Peyer's patch (tissue), 4 donors: ENCODE results near the gene CMAS. TPM values are rescaled to one million over a fixed set of nuclear protein-coding genes. Genes with fewer than 3 reads are reported as not detected.
"Not testable (repeated sequence)": the region's sequence is repeated elsewhere in the genome, so short reads cannot be mapped to it uniquely, and the experiment has no call there.

ENCODE experiments used
- DNase-seq, 3 donors: peaks; one replicate each; pipeline ENCODE4 v3.0.0-alpha.2; 2017 to 2019
- H3K27ac ChIP-seq, 4 donors: fragments of 200-600 bp; sonication (generic); one replicate each; pipeline ENCODE4 v1.5.1; 2016 to 2019
- H3K27me3 ChIP-seq, 2 donors: fragments of 200-600 bp; sonication (generic); one replicate each; pipeline ENCODE4 v1.5.1; 2019
- H3K36me3 ChIP-seq, 3 donors: fragments of 200-600 bp; sonication (generic); one replicate each; pipeline ENCODE4 v1.5.1; 2016 to 2019
- H3K4me1 ChIP-seq, 4 donors: fragments of 200-600 bp; sonication (generic); one replicate each; pipeline ENCODE4 v1.5.1; 2016 to 2019
- H3K4me3 ChIP-seq, 4 donors: fragments of 200-600 bp; sonication (generic); 1 replicate in 3 of 4; 2 replicates in 1 of 4; pipeline ENCODE4 v1.5.1; 2016 to 2019; ENCODE audit warnings: mild to moderate bottlenecking in 1 of 4
- H3K9me3 ChIP-seq, 4 donors: fragments of 200-600 bp; sonication (generic); one replicate each; pipeline ENCODE4 v1.5.1; 2016 to 2019; ENCODE audit warnings: mild to moderate bottlenecking in 1 of 4
- POLR2A ChIP-seq, 2 donors: fragments of 450-650 bp; IDR thresholded peaks; one replicate each; pipeline ENCODE4 v1.5.1; 2017; ENCODE audit warnings: antibody characterized with exemption in 2 of 2, mild to moderate bottlenecking in 2 of 2, moderate library complexity in 2 of 2
- total RNA-seq, 4 donors: library from RNA; depleted of rRNA; stranded (reverse); fragments of >200 nt; gene quantifications; one replicate each; pipeline ENCODE4 v1.1.0, GENCODE V29; 2016
- TF ChIP-seq, protein P1 (sequence below), 6 experiments: fragments of 450-650 bp in 4 of 6; fragments of 200-600 bp in 2 of 6; sonication (generic) in 1 of 6; IDR thresholded peaks; one replicate each; pipeline ENCODE4 v1.5.1; 2017 to 2019; ENCODE audit warnings: antibody characterized with exemption in 6 of 6, mild to moderate bottlenecking in 3 of 6, moderate library complexity in 1 of 6

CMAS gene
- total RNA-seq, 4 donors from 2014 or later, result 41.3 to 112 (median 94.3) TPM

DNA sequence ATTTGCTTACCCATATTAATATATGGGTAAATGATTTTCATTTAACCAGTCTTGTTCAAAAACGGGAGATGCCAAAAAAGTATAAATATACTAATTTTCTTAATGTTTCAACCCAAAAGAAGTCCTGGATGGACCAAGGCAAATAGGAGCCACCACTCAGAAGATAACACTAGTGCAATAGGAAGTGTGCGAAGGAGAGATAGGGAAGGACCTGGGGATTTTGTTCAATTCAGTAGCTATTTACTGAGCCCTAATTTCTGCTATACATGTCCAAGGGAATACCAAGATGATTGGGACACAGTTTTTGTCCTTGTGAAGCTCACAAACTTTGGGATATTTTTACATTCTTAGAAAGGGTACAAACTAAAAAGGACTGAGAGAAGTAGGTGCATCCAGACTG lies 1.5 kb downstream of the CMAS start:
- Histone ChIP-seq H3K4me3 (peak overlapping the region in 3 of 4 donors; percentile 91 to 99 (median 92)), H3K4me1 (peaks cover 0 to 36% (median 0%) of the 10 kb centered on the region in 4 donors), H3K27ac (peak overlapping the region in 3 of 4 donors; percentile 5 to 97 (median 95))

DNA sequence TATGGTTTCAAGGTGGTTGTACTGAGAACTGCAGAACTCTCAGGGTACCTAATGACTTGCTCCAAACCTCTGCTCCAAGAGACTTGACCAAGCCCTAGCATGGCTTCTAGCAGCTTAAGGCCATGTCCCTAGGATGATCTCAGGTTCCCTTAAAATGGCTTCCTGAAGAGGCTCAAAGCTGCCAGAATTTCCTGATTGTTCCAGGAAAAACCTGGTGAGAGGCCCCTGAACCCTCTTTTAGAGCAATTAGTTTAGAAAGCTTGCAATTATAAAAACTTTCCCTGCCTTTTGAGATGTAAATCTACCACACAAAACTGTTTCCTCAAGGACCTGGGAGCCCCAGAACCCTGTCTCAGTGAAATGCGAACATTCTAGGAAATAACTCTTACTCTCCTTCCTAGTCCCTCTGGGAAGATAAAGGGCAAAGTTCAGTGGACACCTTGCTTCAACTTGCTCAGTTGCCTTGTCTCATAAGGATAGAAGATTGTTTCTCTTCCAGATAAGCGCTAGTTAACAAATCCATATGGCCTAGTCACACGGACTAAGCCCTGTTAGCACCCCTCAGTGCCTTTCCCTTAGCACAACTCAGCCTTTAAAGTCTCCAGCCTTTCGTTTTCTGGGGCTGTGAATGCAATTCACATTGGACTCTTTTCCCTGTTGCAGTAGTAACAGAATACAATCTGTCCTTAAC lies 2.5 kb downstream of the CMAS start:
- H3K27ac ChIP-seq, result peak overlapping the region in 2 of 4 donors; percentile 47 to 63
- no peaks in the 10 kb centered on the region for H3K36me3 ChIP-seq
- peaks cover 0 to 36% (median 0%) of the 10 kb centered on the region in 4 donors for H3K4me1 ChIP-seq
- H3K27me3 ChIP-seq, result no peaks in the 10 kb centered on the region
- peak overlapping the region in 2 of 4 donors; percentile 91 to 92 for H3K4me3 ChIP-seq
- no peak for TF ChIP-seq POLR2A (IDR thresholded peaks at IDR 0.05)
- TF ChIP-seq, protein P1, sequence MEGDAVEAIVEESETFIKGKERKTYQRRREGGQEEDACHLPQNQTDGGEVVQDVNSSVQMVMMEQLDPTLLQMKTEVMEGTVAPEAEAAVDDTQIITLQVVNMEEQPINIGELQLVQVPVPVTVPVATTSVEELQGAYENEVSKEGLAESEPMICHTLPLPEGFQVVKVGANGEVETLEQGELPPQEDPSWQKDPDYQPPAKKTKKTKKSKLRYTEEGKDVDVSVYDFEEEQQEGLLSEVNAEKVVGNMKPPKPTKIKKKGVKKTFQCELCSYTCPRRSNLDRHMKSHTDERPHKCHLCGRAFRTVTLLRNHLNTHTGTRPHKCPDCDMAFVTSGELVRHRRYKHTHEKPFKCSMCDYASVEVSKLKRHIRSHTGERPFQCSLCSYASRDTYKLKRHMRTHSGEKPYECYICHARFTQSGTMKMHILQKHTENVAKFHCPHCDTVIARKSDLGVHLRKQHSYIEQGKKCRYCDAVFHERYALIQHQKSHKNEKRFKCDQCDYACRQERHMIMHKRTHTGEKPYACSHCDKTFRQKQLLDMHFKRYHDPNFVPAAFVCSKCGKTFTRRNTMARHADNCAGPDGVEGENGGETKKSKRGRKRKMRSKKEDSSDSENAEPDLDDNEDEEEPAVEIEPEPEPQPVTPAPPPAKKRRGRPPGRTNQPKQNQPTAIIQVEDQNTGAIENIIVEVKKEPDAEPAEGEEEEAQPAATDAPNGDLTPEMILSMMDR (IDR thresholded peaks at IDR 0.05), result no peak
- H3K9me3 ChIP-seq, result no peaks in the 10 kb centered on the region
- no peak for DNase-seq

More for the DNA sequence above, 1.5 kb downstream of the CMAS start:
- H3K36me3 ChIP-seq, result no peaks in the 10 kb centered on the region
- no peak for DNase-seq
- no peaks in the 10 kb centered on the region for H3K9me3 ChIP-seq
- no peak for TF ChIP-seq POLR2A (IDR thresholded peaks at IDR 0.05)
- TF ChIP-seq, protein P1 (IDR thresholded peaks at IDR 0.05), result no peak
- H3K27me3 ChIP-seq, result no peaks in the 10 kb centered on the region

DNA sequence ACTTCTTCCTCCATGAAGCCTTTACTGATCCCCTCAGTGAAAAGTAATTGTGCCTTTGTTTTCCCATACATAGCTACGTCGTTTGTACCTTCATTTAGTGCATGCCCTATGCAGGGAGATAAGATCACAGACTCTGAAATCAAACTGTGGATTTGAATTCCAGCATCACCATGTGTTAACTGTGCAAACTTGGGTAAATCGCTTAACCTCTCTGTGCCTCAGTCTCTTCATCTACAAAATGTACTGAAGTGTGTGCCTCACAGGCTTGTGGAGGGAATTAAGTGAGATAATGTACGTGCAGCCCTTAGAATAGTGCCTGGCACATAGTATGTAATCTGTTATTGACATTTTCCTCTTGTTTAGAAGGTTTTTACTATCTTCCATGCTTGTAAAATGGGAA lies 4.1 kb downstream of the CMAS start:
- Histone ChIP-seq H3K36me3 (peaks cover 0 to 5% (median 0%) of the 10 kb centered on the region in 3 donors), H3K9me3 (no peaks in the 10 kb centered on the region), H3K4me3 (no peak overlapping the region), H3K4me1 (peaks cover 0 to 28% (median 0%) of the 10 kb centered on the region in 4 donors), H3K27ac (no peak overlapping the region), H3K27me3 (no peaks in the 10 kb centered on the region)
- no peak for DNase-seq
- TF ChIP-seq, protein P1 (IDR thresholded peaks at IDR 0.05), result no peak

DNA sequence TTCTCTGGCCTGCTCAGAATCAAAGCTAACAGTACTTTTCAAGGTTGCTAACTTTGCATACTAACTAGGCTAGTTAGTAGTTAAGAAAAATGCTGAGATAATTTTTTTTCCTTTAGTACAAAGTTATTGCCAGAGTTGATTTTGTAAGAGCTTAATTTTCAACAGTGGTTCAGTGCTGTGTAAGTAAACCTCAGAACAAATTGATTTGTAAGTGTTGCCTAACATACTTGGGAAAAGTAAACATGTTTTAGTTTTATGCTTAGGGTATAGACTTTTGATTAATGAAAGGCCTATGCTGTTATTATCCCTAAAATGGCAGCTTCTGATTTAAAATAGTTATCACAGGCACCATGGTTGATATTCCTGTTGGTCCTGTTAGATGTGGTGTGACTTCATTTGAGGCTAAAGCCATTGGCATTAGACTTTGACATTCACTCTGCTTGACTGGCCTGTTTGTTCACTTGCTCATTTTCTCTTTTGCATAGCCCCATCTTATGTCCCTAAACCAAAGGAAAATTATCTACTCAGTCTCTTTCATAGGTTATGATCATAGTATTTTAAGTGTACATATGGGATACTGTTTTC lies 5.2 kb downstream of the CMAS start:
- Histone ChIP-seq H3K27me3 (no peaks in the 10 kb centered on the region), H3K27ac (no peak overlapping the region), H3K4me1 (peaks cover 0 to 28% (median 0%) of the 10 kb centered on the region in 4 donors), H3K4me3 (no peak overlapping the region), H3K9me3 (no peaks in the 10 kb centered on the region), H3K36me3 (peaks cover 0 to 16% (median 0%) of the 10 kb centered on the region in 3 donors)
- TF ChIP-seq POLR2A (IDR thresholded peaks at IDR 0.05), result no peak
- TF ChIP-seq, protein P1 (IDR thresholded peaks at IDR 0.05), result no peak
- DNase-seq, result no peak

DNA sequence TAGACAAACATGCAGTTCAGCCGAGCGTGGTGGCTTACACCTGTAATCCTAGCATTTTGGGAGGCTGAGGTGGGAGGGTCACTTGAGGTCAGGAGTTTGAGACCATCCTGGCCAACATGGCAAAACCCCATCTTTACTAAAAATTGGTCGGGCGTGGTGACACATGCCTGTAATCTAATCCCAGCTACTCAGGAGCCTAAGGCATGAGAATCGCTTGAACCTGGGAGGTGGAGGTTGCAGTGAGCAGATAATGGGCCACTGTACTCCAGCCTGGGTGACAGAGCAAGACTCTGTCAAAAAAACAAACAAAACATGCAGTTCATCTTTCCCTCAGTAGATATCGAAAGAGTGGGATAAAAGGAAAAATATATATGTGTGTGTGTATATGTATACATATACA lies 7.0 kb downstream of the CMAS start:
- H3K27ac ChIP-seq, H3K4me3 ChIP-seq: not testable (repeated sequence)
- peaks cover 0 to 31% (median 0%) of the 10 kb centered on the region in 3 donors for H3K36me3 ChIP-seq

DNA sequence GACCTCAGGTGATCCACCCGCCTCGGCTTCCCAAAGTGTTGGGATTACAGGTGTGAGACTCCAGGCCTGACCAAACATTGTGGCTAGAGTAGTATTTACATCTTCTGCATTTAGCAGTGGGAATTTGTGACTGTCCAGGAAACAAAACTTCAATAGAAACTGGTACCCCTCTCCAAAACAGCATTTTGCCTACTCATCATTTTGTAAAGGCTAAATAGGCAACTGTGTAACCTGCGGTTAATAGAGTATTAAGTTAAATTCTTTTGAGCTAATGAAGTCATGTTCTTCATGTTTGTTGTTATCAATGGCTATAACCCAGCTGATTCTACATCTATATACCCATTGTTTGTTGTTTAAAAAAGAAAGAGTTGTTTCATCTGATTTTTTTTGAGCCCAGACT lies 8.1 kb downstream of the CMAS start:
- Histone ChIP-seq H3K36me3 (peaks cover 0 to 42% (median 0%) of the 10 kb centered on the region in 3 donors), H3K4me1 (peaks cover 0 to 21% (median 0%) of the 10 kb centered on the region in 4 donors), H3K4me3 (no peak overlapping the region), H3K27ac (no peak overlapping the region), H3K9me3 (no peaks in the 10 kb centered on the region), H3K27me3 (no peaks in the 10 kb centered on the region)
- no peak for DNase-seq
- TF ChIP-seq, protein P1 (IDR thresholded peaks at IDR 0.05), result no peak
- TF ChIP-seq POLR2A (IDR thresholded peaks at IDR 0.05), result no peak

More for the DNA sequence above, 7.0 kb downstream of the CMAS start:
- peaks cover 0 to 28% (median 0%) of the 10 kb centered on the region in 4 donors for H3K4me1 ChIP-seq
- H3K27me3 ChIP-seq, H3K9me3 ChIP-seq, DNase-seq: not testable (repeated sequence)
